Measurements from ENCODE around the gene KIRREL3.

The KIRREL3 gene

GRCh38 chr11:126510621-126511370 lies 489.8 kb downstream of the KIRREL3 start:
- H3K9me3 ChIP-seq (ENCODE audit: control insufficient read depth, low read depth, low read length) = peaks cover 3% of the 10 kb centered on the region
- no peaks in the 10 kb centered on the region for H3K4me1 ChIP-seq (ENCODE audit: control insufficient read depth, low read depth, low read length)
- H3K27ac ChIP-seq (ENCODE audit: low read length) = no peak overlapping the region
- H3K27me3 ChIP-seq (ENCODE audit: control insufficient read depth, insufficient read depth, low read length) = no peaks in the 10 kb centered on the region
- H3K9ac ChIP-seq (ENCODE audit: low read length) = no peak overlapping the region
- H3K36me3 ChIP-seq (ENCODE audit: control insufficient read depth, low read depth, low read length) = no peaks in the 10 kb centered on the region
- H3K4me3 ChIP-seq (ENCODE audit: low read length) = no peak overlapping the region

GRCh38 chr11:126507646-126508045 lies 492.9 kb downstream of the KIRREL3 start:
- Histone ChIP-seq H3K27me3 (ENCODE audit: control insufficient read depth, insufficient read depth, low read length) (no peaks in the 10 kb centered on the region), H3K4me3 (ENCODE audit: low read length) (no peak overlapping the region)

GRCh38 chr11:126506789-126507188 lies 493.8 kb downstream of the KIRREL3 start:
- Histone ChIP-seq H3K4me3 (ENCODE audit: low read length) (no peak overlapping the region), H3K27me3 (ENCODE audit: control insufficient read depth, insufficient read depth, low read length) (no peaks in the 10 kb centered on the region)

More at GRCh38 chr11:126507646-126508045, 492.9 kb downstream of the KIRREL3 start:
- H3K9ac ChIP-seq (ENCODE audit: low read length) = no peak overlapping the region
- no peak overlapping the region for H3K27ac ChIP-seq (ENCODE audit: low read length)
- peaks cover 7% of the 10 kb centered on the region for H3K4me1 ChIP-seq (ENCODE audit: control insufficient read depth, low read depth, low read length)
- H3K36me3 ChIP-seq (ENCODE audit: control insufficient read depth, low read depth, low read length) = no peaks in the 10 kb centered on the region
- peaks cover 3% of the 10 kb centered on the region for H3K9me3 ChIP-seq (ENCODE audit: control insufficient read depth, low read depth, low read length)

GRCh38 chr11:126502982-126503381 lies 497.6 kb downstream of the KIRREL3 start:
- no peak overlapping the region for H3K4me3 ChIP-seq (ENCODE audit: low read length)
- no peaks in the 10 kb centered on the region for H3K27me3 ChIP-seq (ENCODE audit: control insufficient read depth, insufficient read depth, low read length)
- H3K27ac ChIP-seq (ENCODE audit: low read length) = no peak overlapping the region
- H3K9me3 ChIP-seq (ENCODE audit: control insufficient read depth, low read depth, low read length) = peaks cover 3% of the 10 kb centered on the region
- H3K4me1 ChIP-seq (ENCODE audit: control insufficient read depth, low read depth, low read length) = peaks cover 27% of the 10 kb centered on the region
- H3K36me3 ChIP-seq (ENCODE audit: control insufficient read depth, low read depth, low read length) = no peaks in the 10 kb centered on the region
- no peak overlapping the region for H3K9ac ChIP-seq (ENCODE audit: low read length)

More at GRCh38 chr11:126506789-126507188, 493.8 kb downstream of the KIRREL3 start:
- H3K4me1 ChIP-seq (ENCODE audit: control insufficient read depth, low read depth, low read length) = peaks cover 15% of the 10 kb centered on the region
- H3K9ac ChIP-seq (ENCODE audit: low read length) = no peak overlapping the region
- H3K27ac ChIP-seq (ENCODE audit: low read length) = no peak overlapping the region
- H3K9me3 ChIP-seq (ENCODE audit: control insufficient read depth, low read depth, low read length) = peaks cover 3% of the 10 kb centered on the region
- no peaks in the 10 kb centered on the region for H3K36me3 ChIP-seq (ENCODE audit: control insufficient read depth, low read depth, low read length)

- H3K27me3 ChIP-seq (ENCODE audit: control insufficient read depth, insufficient read depth, low read length) = no peaks in the 10 kb centered on the region
- no peaks in the 10 kb centered on the region for H3K36me3 ChIP-seq (ENCODE audit: control insufficient read depth, low read depth, low read length)
- H3K4me1 ChIP-seq (ENCODE audit: control insufficient read depth, low read depth, low read length) = peaks cover 27% of the 10 kb centered on the region
- no peak overlapping the region for H3K9ac ChIP-seq (ENCODE audit: low read length)
- H3K9me3 ChIP-seq (ENCODE audit: control insufficient read depth, low read depth, low read length) = peaks cover 3% of the 10 kb centered on the region
- no peak overlapping the region for H3K27ac ChIP-seq (ENCODE audit: low read length)
- H3K4me3 ChIP-seq (ENCODE audit: low read length) = no peak overlapping the region
These were observed 498.4 kb downstream of the KIRREL3 start for GRCh38 chr11:126502159-126502558.

GRCh38 chr11:126501641-126502040 lies 498.9 kb downstream of the KIRREL3 start:
- Histone ChIP-seq H3K27ac (ENCODE audit: low read length) (no peak overlapping the region), H3K36me3 (ENCODE audit: control insufficient read depth, low read depth, low read length) (no peaks in the 10 kb centered on the region), H3K4me1 (ENCODE audit: control insufficient read depth, low read depth, low read length) (peaks cover 27% of the 10 kb centered on the region), H3K4me3 (ENCODE audit: low read length) (no peak overlapping the region), H3K27me3 (ENCODE audit: control insufficient read depth, insufficient read depth, low read length) (no peaks in the 10 kb centered on the region), H3K9ac (ENCODE audit: low read length) (no peak overlapping the region), H3K9me3 (ENCODE audit: control insufficient read depth, low read depth, low read length) (peaks cover under 1% of the 10 kb centered on the region)

- no peak overlapping the region for H3K4me3 ChIP-seq (ENCODE audit: low read length)
- H3K36me3 ChIP-seq (ENCODE audit: control insufficient read depth, low read depth, low read length) = no peaks in the 10 kb centered on the region
- no peaks in the 10 kb centered on the region for H3K27me3 ChIP-seq (ENCODE audit: control insufficient read depth, insufficient read depth, low read length)
- H3K27ac ChIP-seq (ENCODE audit: low read length) = no peak overlapping the region
- H3K9ac ChIP-seq (ENCODE audit: low read length) = no peak overlapping the region
- no peaks in the 10 kb centered on the region for H3K9me3 ChIP-seq (ENCODE audit: control insufficient read depth, low read depth, low read length)
- peaks cover 29% of the 10 kb centered on the region for H3K4me1 ChIP-seq (ENCODE audit: control insufficient read depth, low read depth, low read length)
These were observed 499.6 kb downstream of the KIRREL3 start for GRCh38 chr11:126500981-126501380.

- Histone ChIP-seq H3K4me1 (ENCODE audit: control insufficient read depth, low read depth, low read length) (peaks cover 38% of the 10 kb centered on the region), H3K9ac (ENCODE audit: low read length) (no peak overlapping the region), H3K9me3 (ENCODE audit: control insufficient read depth, low read depth, low read length) (no peaks in the 10 kb centered on the region), H3K4me3 (ENCODE audit: low read length) (no peak overlapping the region), H3K36me3 (ENCODE audit: control insufficient read depth, low read depth, low read length) (no peaks in the 10 kb centered on the region), H3K27me3 (ENCODE audit: control insufficient read depth, insufficient read depth, low read length) (no peaks in the 10 kb centered on the region), H3K27ac (ENCODE audit: low read length) (no peak overlapping the region)
These were observed 501.3 kb downstream of the KIRREL3 start for GRCh38 chr11:126499131-126499752.

GRCh38 chr11:126498281-126498680 lies 502.3 kb downstream of the KIRREL3 start:
- H3K27me3 ChIP-seq (ENCODE audit: control insufficient read depth, insufficient read depth, low read length) = no peaks in the 10 kb centered on the region
- H3K27ac ChIP-seq (ENCODE audit: low read length) = no peak overlapping the region
- no peak overlapping the region for H3K9ac ChIP-seq (ENCODE audit: low read length)
- H3K4me1 ChIP-seq (ENCODE audit: control insufficient read depth, low read depth, low read length) = peaks cover 38% of the 10 kb centered on the region
- no peak overlapping the region for H3K4me3 ChIP-seq (ENCODE audit: low read length)
- no peaks in the 10 kb centered on the region for H3K36me3 ChIP-seq (ENCODE audit: control insufficient read depth, low read depth, low read length)
- no peaks in the 10 kb centered on the region for H3K9me3 ChIP-seq (ENCODE audit: control insufficient read depth, low read depth, low read length)

GRCh38 chr11:126497581-126498122 lies 502.9 kb downstream of the KIRREL3 start:
- H3K4me1 ChIP-seq (ENCODE audit: control insufficient read depth, low read depth, low read length) = peaks cover 31% of the 10 kb centered on the region
- no peaks in the 10 kb centered on the region for H3K27me3 ChIP-seq (ENCODE audit: control insufficient read depth, insufficient read depth, low read length)
- no peak overlapping the region for H3K9ac ChIP-seq (ENCODE audit: low read length)
- no peak overlapping the region for H3K4me3 ChIP-seq (ENCODE audit: low read length)
- no peaks in the 10 kb centered on the region for H3K9me3 ChIP-seq (ENCODE audit: control insufficient read depth, low read depth, low read length)
- H3K27ac ChIP-seq (ENCODE audit: low read length) = no peak overlapping the region
- H3K36me3 ChIP-seq (ENCODE audit: control insufficient read depth, low read depth, low read length) = no peaks in the 10 kb centered on the region

- H3K4me3 ChIP-seq (ENCODE audit: low read length) = no peak overlapping the region
- no peaks in the 10 kb centered on the region for H3K9me3 ChIP-seq (ENCODE audit: control insufficient read depth, low read depth, low read length)
- no peaks in the 10 kb centered on the region for H3K36me3 ChIP-seq (ENCODE audit: control insufficient read depth, low read depth, low read length)
- no peak overlapping the region for H3K27ac ChIP-seq (ENCODE audit: low read length)
- no peaks in the 10 kb centered on the region for H3K27me3 ChIP-seq (ENCODE audit: control insufficient read depth, insufficient read depth, low read length)
- no peak overlapping the region for H3K9ac ChIP-seq (ENCODE audit: low read length)
- H3K4me1 ChIP-seq (ENCODE audit: control insufficient read depth, low read depth, low read length) = peaks cover 23% of the 10 kb centered on the region
These were observed 503.8 kb downstream of the KIRREL3 start for GRCh38 chr11:126496576-126497337.
